ENCODE results near the gene KCNK10. TPM values are rescaled to one million over a fixed set of nuclear protein-coding genes. Genes with fewer than 3 reads are reported as not detected.

The KCNK10 gene, protein sequence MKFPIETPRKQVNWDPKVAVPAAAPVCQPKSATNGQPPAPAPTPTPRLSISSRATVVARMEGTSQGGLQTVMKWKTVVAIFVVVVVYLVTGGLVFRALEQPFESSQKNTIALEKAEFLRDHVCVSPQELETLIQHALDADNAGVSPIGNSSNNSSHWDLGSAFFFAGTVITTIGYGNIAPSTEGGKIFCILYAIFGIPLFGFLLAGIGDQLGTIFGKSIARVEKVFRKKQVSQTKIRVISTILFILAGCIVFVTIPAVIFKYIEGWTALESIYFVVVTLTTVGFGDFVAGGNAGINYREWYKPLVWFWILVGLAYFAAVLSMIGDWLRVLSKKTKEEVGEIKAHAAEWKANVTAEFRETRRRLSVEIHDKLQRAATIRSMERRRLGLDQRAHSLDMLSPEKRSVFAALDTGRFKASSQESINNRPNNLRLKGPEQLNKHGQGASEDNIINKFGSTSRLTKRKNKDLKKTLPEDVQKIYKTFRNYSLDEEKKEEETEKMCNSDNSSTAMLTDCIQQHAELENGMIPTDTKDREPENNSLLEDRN
- not detected for polyA plus RNA-seq (ENCODE audit: insufficient read length)

DNA sequence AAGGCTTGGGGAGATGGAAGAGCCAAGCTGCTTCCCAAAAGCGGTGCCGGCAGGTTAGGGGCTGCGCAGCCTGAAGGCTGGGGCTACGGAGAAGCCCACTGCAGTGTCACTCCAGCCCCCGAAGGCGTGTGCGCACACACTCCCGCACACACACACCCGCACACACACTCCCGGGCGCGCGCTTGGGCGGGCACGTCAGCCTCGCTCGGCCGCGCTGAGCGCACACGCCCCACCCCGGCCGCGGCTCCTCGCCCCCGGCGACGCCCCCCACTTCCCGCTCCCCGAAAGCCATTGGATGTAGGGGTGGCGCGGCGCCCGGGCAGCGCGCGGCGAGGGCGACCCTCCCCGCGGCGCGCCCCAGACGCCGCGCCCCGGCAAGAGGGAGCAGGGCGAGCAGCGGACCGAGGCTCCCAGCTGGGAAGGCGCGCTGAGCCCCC lies at the start of gene KCNK10:
KCNK10 (minus strand) TSS at position 184 of the 437 bp plus-strand sequence. CDS start 471 bp downstream, outside the sequence.
- DNase-seq (ENCODE audit: low read depth): no peak

GRCh38 chr14:88369496-88369895 lies 46.4 kb upstream of the KCNK10 start:
- DNase-seq (ENCODE audit: low read depth): no peak

- DNase-seq (ENCODE audit: low read depth): no peak
Observed at GRCh38 chr14:88364710-88365413, 41.8 kb upstream of the KCNK10 start.

GRCh38 chr14:88363644-88364043 lies 40.6 kb upstream of the KCNK10 start:
- DNase-seq (ENCODE audit: low read depth): no peak

- DNase-seq (ENCODE audit: low read depth): no peak
Observed at GRCh38 chr14:88359500-88359899, 36.4 kb upstream of the KCNK10 start.

DNA sequence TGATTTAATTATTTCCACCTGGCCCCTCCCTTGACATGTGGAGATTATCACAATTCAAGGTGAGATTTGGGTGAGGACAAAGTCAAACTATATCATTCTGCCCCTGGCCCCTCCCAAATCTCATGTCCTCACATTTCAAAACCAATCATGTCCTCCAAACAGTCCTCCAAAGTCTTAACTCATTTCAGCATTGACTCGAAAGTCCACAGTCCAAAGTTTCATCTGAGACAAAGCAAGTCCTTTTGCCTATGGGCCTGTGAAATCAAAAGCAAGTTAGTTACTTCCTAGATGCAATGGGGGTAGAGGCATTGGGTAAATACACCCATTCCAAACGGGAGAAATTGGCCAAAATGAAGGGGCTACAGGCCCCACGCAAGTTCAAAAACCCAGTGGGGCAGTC lies 31.3 kb upstream of the KCNK10 start:
- DNase-seq (ENCODE audit: low read depth): no peak

DNA sequence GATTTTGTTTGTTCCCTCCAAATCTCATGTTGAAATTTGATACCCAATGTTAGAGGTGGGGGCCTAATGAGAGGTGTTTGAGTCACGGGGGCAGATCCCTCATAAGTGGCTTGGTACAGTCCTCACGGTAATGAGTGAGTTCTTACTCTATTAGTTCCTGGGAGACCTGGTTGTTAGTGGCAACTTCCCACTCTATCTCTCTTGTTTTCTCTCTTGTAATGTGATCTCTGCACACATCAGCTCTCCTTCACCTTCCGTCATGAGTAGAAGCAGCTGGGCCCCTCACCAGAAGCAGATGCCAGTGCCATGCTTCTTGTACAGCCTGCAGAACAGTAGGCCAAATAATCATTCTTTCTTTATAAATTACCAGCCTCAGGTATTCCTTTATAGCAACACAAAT lies 29.6 kb upstream of the KCNK10 start:
- no peak for DNase-seq (ENCODE audit: low read depth)

GRCh38 chr14:88351966-88352691 lies 29.1 kb upstream of the KCNK10 start:
- no peak for DNase-seq (ENCODE audit: low read depth)

DNA sequence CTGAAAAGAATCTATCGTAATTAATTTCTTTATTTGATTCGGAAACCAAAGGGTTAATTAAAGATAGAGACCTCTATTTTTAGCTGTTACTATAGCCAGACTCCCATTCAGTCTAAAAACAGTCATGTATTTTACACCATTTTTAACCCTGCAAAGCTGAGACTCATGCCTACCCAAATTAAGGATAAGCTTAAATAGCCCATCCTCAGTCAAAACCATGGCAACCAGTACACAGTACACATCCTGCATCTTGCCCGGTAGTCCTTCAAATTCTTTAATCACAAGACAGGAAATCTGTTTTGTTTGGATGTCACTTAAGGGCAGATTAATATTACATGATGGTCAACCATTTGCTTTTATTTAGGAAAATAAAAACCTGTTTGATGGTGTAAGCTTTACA lies 25.5 kb upstream of the KCNK10 start:
- no peak for DNase-seq (ENCODE audit: low read depth)

- no peak for DNase-seq (ENCODE audit: low read depth)
Observed at GRCh38 chr14:88346048-88346639, 23.1 kb upstream of the KCNK10 start.

DNA sequence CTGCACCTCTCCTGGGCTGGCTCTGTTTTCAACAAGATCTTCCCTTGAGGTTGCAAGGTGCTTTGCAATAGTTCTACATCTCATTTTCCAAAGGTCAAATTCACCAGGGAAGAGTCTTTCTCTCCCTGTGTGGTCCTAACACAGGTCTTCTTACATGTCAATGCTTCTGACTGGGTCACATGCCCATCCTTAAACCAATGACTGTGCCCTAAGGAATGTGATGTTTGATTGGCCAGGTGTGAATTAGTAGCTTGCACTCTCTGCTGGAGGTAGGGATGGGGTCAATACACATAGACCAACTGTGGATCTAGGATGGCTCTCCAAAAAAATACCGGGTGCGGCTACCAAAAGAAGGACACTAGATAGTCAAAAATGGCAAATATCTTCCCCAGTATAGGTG lies 19.9 kb upstream of the KCNK10 start:
- DNase-seq (ENCODE audit: low read depth): no peak

- DNase-seq (ENCODE audit: low read depth): no peak
Observed at GRCh38 chr14:88340357-88340756, 17.3 kb upstream of the KCNK10 start.

DNA sequence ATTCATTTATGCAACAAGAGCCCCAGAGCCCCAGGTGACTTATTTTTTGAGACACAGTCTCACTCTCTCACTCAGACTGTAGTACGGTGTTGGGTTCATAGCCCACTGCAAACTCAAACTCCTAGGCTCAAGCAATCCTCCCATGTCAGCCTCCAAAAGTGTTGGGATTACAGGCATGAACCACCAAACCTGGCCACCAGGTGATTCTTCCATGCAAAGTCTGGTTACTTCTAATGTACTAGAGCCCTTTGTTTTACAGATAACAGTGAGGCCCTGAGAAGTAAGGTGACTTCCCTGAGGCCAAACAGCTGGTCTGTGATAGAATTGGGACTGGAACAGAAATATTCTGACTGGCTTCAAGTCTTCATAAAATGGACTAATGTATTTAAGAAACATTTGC lies 10.0 kb upstream of the KCNK10 start:
- DNase-seq (ENCODE audit: low read depth): no peak

DNA sequence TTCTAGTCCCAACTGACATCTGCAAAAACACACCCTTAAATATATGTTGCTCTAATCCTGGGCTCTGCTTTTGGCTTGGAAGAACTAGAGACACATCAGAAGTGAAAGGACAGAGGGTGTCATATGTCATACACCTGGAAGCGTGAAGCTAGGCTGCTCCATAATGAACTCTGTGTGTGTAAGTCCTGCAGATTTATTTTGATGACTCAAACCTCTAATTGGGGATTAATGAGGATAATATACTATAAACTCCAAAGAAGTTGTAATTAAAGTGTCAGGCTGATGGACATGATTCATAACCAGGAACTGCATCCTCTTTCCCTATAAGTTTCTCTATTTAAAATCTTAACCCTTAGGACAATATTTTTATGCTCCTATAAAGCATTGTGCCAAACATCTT lies 4.4 kb upstream of the KCNK10 start:
- no peak for DNase-seq (ENCODE audit: low read depth)

- DNase-seq (ENCODE audit: low read depth): no peak
Observed at GRCh38 chr14:88326352-88327103, 3.5 kb upstream of the KCNK10 start.

DNA sequence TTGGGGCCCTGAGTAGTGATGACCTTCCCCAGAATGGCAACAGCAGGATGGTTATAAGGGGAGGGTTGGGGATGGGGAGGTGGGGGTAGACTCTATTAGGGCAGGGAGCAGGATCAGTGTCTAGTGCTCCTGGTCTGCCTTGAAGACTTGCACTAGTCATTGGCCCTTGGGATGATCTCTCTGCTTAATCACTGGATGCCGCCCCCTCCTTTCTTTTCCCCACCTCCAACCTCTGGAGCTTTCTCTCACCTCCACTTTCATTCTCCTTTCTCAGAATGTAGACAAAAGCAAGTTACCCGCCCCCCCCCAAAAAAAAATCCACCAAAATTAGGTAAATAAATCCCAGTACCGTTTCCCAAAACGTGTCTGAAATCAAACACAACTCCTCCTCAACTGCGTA lies 2.8 kb upstream of the KCNK10 start:
- DNase-seq (ENCODE audit: low read depth): no peak

- DNase-seq (ENCODE audit: low read depth): no peak
Observed at GRCh38 chr14:88324930-88325329, 1.9 kb upstream of the KCNK10 start.

DNA sequence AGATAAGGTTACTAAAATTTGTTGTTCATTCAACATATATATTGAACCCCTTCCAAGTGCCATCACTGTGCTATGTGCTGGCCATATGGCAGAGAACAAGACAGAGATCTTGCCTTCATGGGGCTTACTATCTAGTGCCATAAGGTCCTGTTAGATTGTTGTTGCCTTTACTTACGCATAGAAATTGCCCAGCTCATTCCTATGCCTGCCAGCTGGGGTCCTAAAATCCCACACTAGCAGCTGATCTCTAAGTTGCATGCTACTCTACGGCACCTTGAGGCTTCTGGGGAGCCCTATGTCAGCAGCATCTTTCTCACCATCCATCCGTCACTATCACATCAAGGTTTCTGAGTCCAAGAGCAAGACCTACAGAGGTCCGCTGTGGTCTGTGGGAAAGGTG lies 1.4 kb upstream of the KCNK10 start:
- DNase-seq (ENCODE audit: low read depth): no peak

DNA sequence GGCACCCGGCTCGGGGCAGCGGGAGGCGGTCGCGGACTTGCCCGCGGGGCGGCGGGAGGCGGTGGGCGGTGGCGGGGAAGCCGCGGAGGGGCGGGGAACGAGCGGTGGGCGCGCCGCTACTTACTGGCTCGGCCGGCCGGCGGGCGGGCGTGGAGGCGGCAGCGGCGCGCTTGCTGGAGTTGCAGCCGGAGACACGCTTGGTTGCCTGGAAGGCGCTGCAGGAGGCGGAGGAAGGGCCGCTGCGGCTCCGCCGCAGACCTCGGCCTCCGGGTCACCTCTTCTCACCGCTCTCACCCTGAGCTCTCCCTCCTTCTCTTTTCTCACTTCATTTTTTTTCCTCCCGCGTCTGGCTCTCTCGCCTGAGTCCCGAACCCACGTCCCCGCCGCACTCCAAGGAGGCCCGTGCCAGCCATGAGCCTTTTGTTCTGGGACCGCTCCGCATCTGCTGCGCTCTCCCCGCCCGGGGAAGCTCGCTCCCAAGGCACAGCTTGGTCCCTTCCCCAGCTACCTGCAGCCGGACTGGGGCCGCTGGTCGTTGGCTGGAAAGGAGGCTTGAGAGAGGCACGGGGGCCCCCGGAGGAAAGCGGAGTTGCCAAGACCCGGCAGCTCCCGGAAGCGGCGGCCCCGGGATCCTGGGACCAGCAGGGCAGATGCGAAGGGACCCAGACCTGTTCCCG lies 592 bp upstream of the KCNK10 start:
- no peak for DNase-seq (ENCODE audit: low read depth)

DNA sequence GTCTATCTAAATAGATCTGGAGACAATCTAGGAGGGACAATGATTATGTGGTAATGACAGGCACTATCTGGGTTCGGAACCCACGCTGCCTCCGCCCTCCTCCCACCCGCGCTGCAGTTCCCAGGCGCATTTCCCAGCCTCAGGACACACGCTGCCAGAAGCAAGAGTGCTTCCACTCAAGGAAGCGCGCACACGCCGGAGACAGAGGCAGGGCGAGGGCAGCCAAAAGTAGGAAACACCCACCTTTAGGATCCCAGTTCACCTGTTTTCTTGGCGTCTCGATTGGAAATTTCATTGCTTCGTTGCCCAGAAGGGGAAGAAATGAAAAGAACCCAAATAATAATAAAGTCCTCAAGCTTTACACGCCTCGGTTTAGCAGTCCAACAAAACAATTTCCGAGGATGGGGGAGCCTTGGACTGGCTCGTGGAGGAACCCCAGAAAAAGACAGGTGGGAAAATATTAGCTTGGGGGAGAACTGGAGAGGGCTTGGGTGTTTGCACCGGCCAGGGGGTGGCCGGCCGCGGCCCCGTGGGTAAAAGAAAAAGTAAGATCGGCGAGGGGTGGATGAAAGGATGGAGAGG lies 474 bp downstream of the KCNK10 start:
- no peak for DNase-seq (ENCODE audit: low read depth)
